ENCODE measurements around the gene CERS6. TPM values are rescaled to one million over a fixed set of nuclear protein-coding genes. Genes with fewer than 3 reads are reported as not detected.

CERS6 gene
- polyA plus RNA-seq, 1 donor from 2014 or later: 59.3 TPM

- H3K4me3 ChIP-seq (ENCODE audit: low read length): no peak overlapping the region
- TF ChIP-seq CTCF (IDR thresholded peaks at IDR 0.05; ENCODE audit: poor library complexity, severe bottlenecking): no peak
- no peak for TF ChIP-seq POLR2AphosphoS5 (IDR thresholded peaks at IDR 0.05)
- TF ChIP-seq RAD21 (conservative IDR thresholded peaks at IDR 0.05): no peak
- TF ChIP-seq TAF1 (IDR thresholded peaks at IDR 0.05; ENCODE audit: low read depth): no peak
- no peak for TF ChIP-seq MXI1 (conservative IDR thresholded peaks at IDR 0.05; ENCODE audit: poor library complexity, severe bottlenecking)
- TF ChIP-seq EZH2 (IDR thresholded peaks at IDR 0.05; ENCODE audit: borderline replicate concordance, insufficient read depth, low read length, poor library complexity, severe bottlenecking): no peak
- no peak for TF ChIP-seq SMC3 (conservative IDR thresholded peaks at IDR 0.05; ENCODE audit: poor library complexity)
- TF ChIP-seq REST (IDR thresholded peaks at IDR 0.05; ENCODE audit: borderline replicate concordance): no peak
- TF ChIP-seq EP300 (conservative IDR thresholded peaks at IDR 0.05; ENCODE audit: poor library complexity, severe bottlenecking): no peak
- H4K20me1 ChIP-seq (ENCODE audit: insufficient read depth): no peaks in the 10 kb centered on the region
- no peaks in the 10 kb centered on the region for H3K27me3 ChIP-seq (ENCODE audit: insufficient read depth, low read depth, low read length)
- H3K36me3 ChIP-seq (ENCODE audit: insufficient read depth, low read length): no peaks in the 10 kb centered on the region
- no peaks in the 10 kb centered on the region for H3K9me2 ChIP-seq (ENCODE audit: insufficient read depth, low read length)
- H3K4me2 ChIP-seq (ENCODE audit: low read length): no peak overlapping the region
- no peak overlapping the region for H2AFZ ChIP-seq (ENCODE audit: low read depth, low read length)
- H3K79me2 ChIP-seq (replicated peaks; ENCODE audit: insufficient read depth, low read length): peaks cover 27% of the 10 kb centered on the region
- no peak overlapping the region for H3K9ac ChIP-seq (ENCODE audit: low read length)
- H3K27ac ChIP-seq (ENCODE audit: low read length): no peak overlapping the region
- no peaks in the 10 kb centered on the region for H3K9me3 ChIP-seq (ENCODE audit: low read length)
- H3F3A ChIP-seq (ENCODE audit: insufficient read depth, low read length, poor library complexity, severe bottlenecking): no peaks in the 10 kb centered on the region
Measured at GRCh38 chr2:168571061-168571460, 115.0 kb downstream of the CERS6 start.

GRCh38 chr2:168573128-168573903, 117.2 kb downstream of the CERS6 start:
- no peak overlapping the region for H3K4me3 ChIP-seq (ENCODE audit: low read length)
- no peak overlapping the region for H3K4me2 ChIP-seq (ENCODE audit: low read length)
- H3K27me3 ChIP-seq (ENCODE audit: insufficient read depth, low read depth, low read length): no peaks in the 10 kb centered on the region
- H3K36me3 ChIP-seq (ENCODE audit: insufficient read depth, low read length): no peaks in the 10 kb centered on the region
- no peaks in the 10 kb centered on the region for H3K9me2 ChIP-seq (ENCODE audit: insufficient read depth, low read length)
- no peak overlapping the region for H3K27ac ChIP-seq (ENCODE audit: low read length)
- H2AFZ ChIP-seq (ENCODE audit: low read depth, low read length): no peak overlapping the region
- no peak for TF ChIP-seq CTCF (IDR thresholded peaks at IDR 0.05; ENCODE audit: poor library complexity, severe bottlenecking)
- TF ChIP-seq SMC3 (conservative IDR thresholded peaks at IDR 0.05; ENCODE audit: poor library complexity): no peak
- TF ChIP-seq REST (IDR thresholded peaks at IDR 0.05; ENCODE audit: borderline replicate concordance): no peak
- no peak for TF ChIP-seq POLR2AphosphoS5 (IDR thresholded peaks at IDR 0.05)
- no peak for TF ChIP-seq MXI1 (conservative IDR thresholded peaks at IDR 0.05; ENCODE audit: poor library complexity, severe bottlenecking)
- no peak for TF ChIP-seq TAF1 (IDR thresholded peaks at IDR 0.05; ENCODE audit: low read depth)
- TF ChIP-seq EZH2 (IDR thresholded peaks at IDR 0.05; ENCODE audit: borderline replicate concordance, insufficient read depth, low read length, poor library complexity, severe bottlenecking): no peak
- TF ChIP-seq RAD21 (conservative IDR thresholded peaks at IDR 0.05): no peak
- TF ChIP-seq EP300 (conservative IDR thresholded peaks at IDR 0.05; ENCODE audit: poor library complexity, severe bottlenecking): no peak
- H3F3A ChIP-seq (ENCODE audit: insufficient read depth, low read length, poor library complexity, severe bottlenecking): no peaks in the 10 kb centered on the region
- H3K9me3 ChIP-seq (ENCODE audit: low read length): no peaks in the 10 kb centered on the region
- H3K79me2 ChIP-seq (replicated peaks; ENCODE audit: insufficient read depth, low read length): peaks cover 21% of the 10 kb centered on the region
- no peaks in the 10 kb centered on the region for H4K20me1 ChIP-seq (ENCODE audit: insufficient read depth)
- no peak overlapping the region for H3K9ac ChIP-seq (ENCODE audit: low read length)
